Breast epithelium (tissue), 3 donors: ENCODE results near the gene OSBPL9.

Experiments
- POLR2A ChIP-seq: fragments of 450-650 bp; IDR thresholded peaks from one replicate; pipeline ENCODE4 v1.6.1; 2016; ENCODE audit warnings: antibody characterized with exemption, mild to moderate bottlenecking, moderate library complexity
- TF ChIP-seq, protein P1 (sequence below), 3 donors: fragments of 450-650 bp; IDR thresholded peaks; one replicate each; pipeline ENCODE4 v1.5.1; 2016 to 2017; ENCODE audit warnings: antibody characterized with exemption in 3 of 3, mild to moderate bottlenecking in 3 of 3, moderate library complexity in 3 of 3

DNA sequence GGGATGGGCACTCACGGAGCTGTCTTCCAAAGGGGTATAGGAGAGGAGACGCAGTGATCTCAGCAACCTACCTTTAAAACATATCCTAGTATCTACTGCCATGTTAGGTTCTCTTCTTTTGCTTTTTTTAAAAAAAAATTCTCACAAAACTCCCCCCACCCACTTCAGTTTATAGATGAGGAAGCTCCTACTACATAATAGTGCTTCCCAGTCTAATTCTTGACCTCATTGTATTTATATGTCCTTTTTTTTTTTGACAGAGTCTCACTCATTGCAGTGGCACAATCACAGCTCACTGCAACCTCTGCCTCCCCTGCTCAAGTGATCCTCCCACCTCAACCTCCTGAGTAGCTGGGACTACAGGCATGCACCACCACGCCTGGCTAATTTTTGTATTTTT lies 99.9 kb downstream of the OSBPL9 start:
- TF ChIP-seq, protein P1, sequence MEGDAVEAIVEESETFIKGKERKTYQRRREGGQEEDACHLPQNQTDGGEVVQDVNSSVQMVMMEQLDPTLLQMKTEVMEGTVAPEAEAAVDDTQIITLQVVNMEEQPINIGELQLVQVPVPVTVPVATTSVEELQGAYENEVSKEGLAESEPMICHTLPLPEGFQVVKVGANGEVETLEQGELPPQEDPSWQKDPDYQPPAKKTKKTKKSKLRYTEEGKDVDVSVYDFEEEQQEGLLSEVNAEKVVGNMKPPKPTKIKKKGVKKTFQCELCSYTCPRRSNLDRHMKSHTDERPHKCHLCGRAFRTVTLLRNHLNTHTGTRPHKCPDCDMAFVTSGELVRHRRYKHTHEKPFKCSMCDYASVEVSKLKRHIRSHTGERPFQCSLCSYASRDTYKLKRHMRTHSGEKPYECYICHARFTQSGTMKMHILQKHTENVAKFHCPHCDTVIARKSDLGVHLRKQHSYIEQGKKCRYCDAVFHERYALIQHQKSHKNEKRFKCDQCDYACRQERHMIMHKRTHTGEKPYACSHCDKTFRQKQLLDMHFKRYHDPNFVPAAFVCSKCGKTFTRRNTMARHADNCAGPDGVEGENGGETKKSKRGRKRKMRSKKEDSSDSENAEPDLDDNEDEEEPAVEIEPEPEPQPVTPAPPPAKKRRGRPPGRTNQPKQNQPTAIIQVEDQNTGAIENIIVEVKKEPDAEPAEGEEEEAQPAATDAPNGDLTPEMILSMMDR (IDR thresholded peaks at IDR 0.05), result no peak
- TF ChIP-seq POLR2A, result no peak
